ENCODE measurements around the gene GGNBP2.

Gene GGNBP2

GRCh38 chr17:36523113-36523512 is 21.6 kb upstream of the GGNBP2 start:
- no peak for DNase-seq

- DNase-seq = no peak
Measured at GRCh38 chr17:36524428-36524876, 20.3 kb upstream of the GGNBP2 start.

DNA sequence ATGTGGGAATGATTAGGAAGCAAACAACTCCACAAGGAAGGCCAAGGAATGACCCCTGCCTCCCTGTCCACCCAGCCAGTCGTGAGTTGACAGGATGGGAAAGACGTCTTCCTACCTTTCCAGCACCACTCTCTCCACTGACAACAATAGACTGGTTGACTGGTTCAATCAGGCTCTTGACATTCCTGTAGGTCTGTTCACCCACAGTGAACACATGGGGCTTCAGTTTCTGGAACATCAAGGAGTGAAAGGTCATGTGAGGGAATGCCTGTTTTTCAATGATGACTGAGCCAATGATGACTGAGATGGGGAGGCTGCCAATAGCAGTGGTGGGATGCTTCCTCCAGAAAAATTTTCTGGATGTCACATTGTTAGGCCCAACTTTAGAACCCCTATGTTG is 19.6 kb upstream of the GGNBP2 start:
- DNase-seq = no peak

DNA sequence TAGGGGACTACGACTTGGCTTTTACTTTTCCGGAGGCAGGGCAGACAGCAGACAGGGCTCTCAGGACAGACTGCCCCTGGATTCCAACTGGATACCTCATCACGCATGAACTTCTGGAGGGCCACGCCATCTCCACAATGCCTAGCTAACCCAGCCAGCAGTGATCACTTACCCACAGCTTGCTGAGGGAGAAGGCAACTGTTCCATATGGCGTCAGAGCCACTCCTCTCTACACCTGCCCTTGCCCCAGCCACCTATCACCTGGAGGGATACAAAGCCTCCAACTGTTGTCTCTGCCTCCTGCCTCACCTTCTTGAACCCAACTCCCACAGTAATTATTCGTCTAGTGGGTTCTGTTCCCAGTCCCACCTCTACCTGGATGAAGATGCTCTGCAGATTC is 18.8 kb upstream of the GGNBP2 start:
- DNase-seq = no peak

DNA sequence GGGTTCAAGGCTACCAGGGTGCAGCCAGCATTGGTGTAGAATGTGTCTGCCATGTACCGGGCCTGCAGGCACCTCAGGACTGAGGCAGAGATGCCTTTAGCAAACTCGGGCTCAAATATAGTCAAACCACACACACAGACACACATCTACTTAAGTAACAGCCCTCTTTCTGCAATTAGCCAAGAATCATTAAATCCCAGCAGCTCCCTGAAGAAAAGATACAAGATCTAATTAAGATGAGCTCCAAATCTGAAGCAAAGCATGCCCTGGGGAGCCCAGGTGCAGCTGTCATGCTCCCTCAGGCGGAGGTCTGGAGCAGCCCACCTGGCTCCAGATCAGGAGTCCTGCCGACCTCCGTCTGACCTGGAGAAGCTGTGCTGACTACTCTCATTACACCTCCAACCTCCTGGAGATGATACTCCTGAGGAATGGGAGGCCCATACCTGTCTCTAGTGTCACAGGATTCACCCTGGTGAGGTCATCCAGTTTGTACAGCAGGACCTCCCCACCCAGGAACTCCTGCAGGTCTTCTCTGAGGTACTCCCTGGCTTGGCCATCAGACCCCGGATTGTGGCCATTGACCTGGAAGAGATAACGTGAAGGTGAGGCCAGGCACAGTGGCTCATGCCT is 17.0 kb upstream of the GGNBP2 start:
- DNase-seq = no peak

GRCh38 chr17:36529121-36529520 is 15.6 kb upstream of the GGNBP2 start:
- no peak for DNase-seq

- no peak for DNase-seq
Measured at GRCh38 chr17:36532435-36532975, 12.2 kb upstream of the GGNBP2 start.

DNA sequence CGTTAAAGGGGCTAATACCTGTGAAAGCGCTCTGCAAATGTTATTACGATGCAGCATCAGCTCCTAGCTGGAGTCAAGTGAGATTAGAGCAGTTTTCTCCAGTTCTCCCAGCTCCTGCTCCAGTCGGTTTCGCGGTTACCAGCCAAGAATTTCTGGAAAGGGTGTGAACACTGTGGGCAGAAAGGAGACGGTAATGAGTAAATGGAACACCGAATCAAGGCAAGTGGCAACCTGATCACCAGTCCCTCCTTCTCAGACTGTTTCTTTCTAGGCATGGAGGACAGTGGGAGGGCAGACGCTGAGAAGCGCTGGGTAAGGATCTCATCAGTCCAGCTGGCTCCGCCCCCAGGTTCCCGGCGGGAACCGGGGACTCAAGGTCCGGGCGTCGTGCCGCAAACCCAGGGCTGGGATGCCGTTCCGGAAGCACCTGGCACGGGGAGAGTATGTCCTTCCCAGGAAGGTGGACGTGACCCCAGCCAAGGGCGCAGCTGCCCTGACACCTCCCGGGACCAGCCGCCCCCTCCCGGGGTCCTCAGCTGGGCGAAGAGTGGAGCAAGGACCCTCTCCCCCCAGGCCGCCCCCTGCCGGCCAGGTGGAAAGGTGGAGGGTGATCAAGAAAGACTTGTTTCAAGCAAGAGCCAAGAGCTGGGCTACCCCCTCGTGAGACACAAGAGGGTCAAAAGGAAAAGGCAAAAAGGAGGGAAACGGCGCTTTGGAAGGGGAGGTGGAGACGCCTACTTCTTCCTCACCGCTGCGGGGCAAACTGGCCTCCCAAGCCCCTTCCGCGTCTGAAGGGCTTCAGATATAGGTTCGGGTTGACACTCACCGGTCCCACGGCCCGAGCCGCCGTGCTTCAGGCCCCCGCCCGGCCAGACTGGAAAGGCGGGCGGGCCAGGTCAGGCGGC is 10.5 kb upstream of the GGNBP2 start:
- DNase-seq = peak; percentile 19 to 35

DNA sequence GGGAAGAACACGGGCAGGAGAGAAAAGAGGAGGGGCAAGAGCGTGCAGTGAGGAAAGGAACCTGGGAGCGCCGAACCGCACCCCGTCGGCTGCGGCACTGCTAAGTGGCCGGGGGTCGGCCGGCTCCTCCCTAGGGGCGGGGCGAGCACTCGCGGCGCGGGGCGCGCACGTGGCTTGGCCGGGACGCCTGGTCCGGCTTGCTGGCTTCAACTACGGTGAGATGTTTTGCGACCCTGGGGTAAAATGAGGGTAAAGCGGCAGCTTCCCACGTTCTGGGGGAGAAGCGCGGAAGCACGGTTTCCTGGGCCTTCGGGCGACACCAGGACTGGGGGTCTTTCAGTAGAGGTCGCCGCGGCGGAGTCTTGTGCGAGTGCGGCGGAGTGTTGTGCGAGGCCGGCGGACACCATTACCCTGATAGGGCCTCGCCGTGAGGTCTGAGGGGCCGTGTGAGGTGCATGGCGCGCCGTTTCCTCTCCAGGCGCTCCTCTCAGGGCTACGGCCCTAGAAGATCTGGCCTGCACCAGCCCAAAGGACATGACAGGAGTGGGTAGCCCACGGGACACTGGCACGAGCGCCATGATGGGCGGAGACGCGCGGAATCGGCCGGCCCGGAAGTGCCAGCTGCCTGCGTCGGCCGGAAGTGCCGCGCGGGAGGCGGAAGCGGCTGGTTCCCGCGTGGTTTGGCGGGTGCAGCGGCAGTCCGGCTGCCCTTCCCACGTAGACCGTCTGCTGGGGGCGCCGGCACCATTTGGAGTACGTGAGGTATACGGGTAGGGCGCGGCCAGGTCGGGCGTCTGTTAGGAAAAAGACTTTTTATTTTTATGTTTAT is 9.7 kb upstream of the GGNBP2 start, which contains the start of the genes MYO19 and PIGW:
MYO19 (minus strand) TSS at position 29 of the 829 bp plus-strand sequence. CDS start 2,330 bp downstream, outside the sequence.
PIGW (plus strand) TSS at position 148 of the 829 bp plus-strand sequence. CDS start 2,115 bp downstream, outside the sequence.
- peak; percentile 90 to 91 for DNase-seq

DNA sequence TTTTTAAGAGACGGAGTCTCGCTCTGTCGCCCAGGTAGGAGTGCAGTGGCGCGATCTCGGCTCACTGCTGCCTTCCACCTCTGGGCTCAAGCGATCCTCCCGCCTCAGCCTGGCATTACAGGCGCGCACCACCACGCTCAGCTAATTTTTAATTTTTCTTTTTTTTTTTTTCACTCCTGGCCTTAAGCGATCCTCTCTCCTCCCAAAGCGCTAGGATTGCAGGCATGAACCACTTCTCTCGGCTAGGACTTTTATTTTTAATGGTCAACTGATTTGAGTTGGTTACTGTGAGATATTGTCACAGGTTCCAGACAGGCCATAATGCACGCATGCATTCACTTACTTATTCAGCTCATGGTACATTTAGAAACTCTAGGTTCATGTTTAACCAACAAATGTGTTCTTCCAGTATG is 9.0 kb upstream of the GGNBP2 start:
- peak in 1 of 2 donors; percentile 1 for DNase-seq

GRCh38 chr17:36540696-36541095 is 4.0 kb upstream of the GGNBP2 start:
- DNase-seq = no peak

DNA sequence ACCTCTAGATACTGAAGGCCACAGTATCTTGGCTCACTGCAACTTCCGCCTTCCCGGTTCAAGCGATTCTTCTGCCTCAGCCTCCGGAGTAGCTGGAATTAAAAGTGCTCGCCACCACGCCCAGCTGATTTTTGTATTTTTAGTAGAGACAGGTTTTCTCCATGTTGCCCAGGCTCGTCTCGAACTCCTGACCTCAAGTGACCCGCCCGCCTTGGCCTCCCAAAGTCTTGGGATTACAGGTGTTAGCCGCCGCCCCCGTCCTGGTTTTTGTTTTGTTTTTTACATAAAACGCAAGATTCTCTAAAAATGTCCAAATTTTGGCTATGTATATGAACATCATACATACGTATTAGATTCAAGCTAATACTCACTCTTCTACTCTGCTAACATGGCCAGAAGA is 2.0 kb upstream of the GGNBP2 start:
- DNase-seq = no peak

DNA sequence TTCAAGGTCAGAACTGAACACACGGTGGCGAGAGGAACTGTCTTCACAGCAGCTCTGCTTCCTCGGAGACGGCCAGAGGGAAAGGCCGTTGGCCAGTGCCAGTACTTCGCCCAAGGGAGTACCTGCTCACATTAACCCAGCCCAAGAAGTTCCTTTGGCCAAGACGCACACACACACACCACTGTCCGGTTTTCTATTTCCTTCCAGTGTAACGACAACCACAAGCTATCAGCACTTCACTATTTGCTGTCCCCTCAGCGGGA is 744 bp upstream of the GGNBP2 start:
- DNase-seq = peak; percentile 47 to 52

- no peak for DNase-seq
Measured at GRCh38 chr17:36545077-36545464, 352 bp downstream of the GGNBP2 start.

GRCh38 chr17:36545465-36546417 is 1.0 kb downstream of the GGNBP2 start:
- DNase-seq = peak; percentile 87 to 95

DNA sequence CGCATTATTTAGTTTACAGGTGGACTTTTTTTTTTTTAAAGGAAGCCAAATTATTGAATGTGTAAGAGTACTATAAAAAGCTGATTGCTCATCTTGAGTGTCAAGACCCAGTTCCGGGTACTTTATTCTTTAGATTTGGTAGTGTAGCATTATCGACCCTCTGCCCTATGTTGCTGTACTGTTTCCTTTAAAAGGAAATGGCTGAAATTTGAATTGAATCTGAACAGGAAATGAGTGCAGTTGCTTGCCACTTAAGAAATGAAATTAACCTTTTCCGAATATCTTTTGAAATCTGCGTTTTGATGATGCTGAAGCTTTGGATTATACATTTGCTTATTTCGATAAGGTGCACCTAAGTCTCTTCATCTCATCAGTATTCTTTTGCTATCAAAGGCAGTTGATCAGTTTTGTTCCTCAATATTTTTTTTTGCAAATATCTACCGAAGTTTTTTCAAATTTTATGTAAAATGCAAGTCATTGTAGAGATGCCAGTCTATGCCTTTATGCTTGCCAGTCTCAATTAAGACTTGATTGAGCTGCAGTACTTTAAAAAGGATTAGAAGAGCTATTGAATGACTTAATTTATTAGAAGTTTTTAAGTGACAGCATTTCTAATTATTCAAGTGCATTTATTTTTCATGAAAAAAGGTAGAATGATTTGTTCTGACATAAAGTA is 1.8 kb downstream of the GGNBP2 start:
- peak; percentile 10 to 19 for DNase-seq

GRCh38 chr17:36547776-36548175 is 3.1 kb downstream of the GGNBP2 start:
- no peak for DNase-seq

- DNase-seq = peak; percentile 9 to 25
Measured at GRCh38 chr17:36550491-36551417, 6.0 kb downstream of the GGNBP2 start.

DNA sequence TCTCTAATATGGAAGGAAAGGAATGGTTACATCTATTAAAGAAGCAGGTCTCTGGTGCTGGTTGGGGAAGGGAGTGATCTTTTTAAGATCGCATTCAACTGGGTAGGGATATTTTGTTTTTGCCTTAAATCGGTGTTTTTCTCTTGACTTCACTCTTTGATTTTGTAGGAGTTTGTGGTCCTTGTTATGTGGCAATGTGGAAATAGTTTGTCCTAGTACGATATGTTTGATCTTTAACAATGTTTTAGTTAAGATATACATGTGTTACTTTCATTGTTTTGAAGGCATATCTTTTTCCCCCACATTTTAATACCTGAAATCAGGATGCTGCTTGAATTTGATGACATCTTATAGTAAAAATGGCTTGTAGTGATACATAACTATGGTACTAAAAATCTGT is 8.7 kb downstream of the GGNBP2 start:
- no peak for DNase-seq

- DNase-seq = no peak
Measured at GRCh38 chr17:36566081-36566480, 21.4 kb downstream of the GGNBP2 start.
